SK-N-DZ (cell line): ENCODE results near the gene SCFD2.
A peak's percentile ranks its signal among the peaks of the same experiment; 100 is the strongest.

Source experiments
- DNase-seq: peaks from one replicate; pipeline ENCODE4 v3.0.0-alpha.2; 2015; ENCODE audit warnings: low spot score

Gene SCFD2

GRCh38 chr4:52957220-52957686 is 408.6 kb downstream of the SCFD2 start:
- DNase-seq: peak; percentile 11

DNA sequence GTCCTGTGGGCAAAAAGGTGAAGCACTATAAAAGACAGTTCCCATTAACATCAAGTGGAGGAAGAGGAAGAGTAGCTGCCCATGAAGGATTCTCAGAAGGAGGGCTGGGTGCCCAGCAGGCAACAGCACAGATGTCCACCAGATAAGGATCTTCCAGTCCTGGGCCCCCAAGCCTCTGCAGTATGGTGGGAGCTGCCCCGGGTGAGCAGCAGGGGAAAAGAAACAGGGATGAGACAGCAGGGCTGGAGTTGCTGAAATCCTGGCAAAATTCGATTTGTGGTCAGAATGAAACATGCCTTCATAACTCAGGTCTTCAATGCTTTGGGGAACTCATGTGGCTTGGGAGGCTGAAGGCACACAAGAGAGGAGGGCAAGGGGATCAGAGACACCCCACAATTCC is 409.2 kb downstream of the SCFD2 start:
- DNase-seq: peak; percentile 52

DNA sequence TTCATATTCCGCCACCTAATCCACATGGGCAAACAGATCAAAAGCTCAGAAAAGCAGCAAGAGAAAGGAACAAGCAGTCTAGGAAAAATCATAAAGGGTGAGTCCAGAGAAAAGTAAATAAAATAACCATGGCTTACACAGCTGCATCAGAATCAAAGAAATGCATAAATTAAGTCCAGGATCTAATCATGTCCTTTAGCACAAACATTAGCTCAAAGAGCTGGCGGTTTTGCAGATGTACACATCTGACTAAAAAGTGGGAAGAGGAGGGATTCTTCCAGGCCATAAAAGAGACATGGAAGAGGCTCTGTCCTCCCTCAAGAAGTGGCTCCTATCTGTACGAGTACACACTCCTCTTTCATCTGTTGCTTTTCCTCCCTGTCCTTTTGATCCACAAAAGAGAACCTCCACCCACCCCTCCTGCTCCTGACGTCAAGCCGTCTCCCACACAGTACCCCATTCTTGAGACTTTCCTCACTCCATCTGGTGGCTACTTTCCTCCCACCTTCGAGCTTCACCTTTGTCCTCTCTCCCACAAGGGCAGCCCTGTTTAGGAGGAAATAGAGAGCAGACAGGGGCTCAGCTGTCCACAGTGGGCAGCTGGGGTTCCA is 411.2 kb downstream of the SCFD2 start:
- DNase-seq: no peak

DNA sequence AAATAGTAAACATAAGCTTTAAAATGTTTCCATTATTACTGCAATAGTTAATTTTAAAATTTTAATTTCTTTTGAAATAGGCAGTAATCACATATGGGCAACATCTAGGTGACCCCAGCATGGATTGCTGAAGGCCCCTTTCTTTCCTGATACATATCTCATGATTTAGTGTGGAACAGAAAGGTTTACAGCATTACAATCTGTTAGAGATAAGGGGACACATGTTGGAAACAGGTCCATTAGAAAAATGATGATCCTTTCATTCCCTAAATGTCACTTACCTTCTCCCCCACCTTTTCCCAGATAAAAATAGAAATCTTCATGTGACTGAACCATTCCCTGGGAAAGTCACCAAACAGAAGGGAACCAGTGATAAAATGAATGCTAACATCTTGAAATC is 413.3 kb downstream of the SCFD2 start:
- peak; percentile 16 for DNase-seq

- no peak for DNase-seq
Measured at GRCh38 chr4:52951016-52951415, 414.8 kb downstream of the SCFD2 start.

GRCh38 chr4:52950226-52950625 is 415.6 kb downstream of the SCFD2 start:
- no peak for DNase-seq

- DNase-seq: no peak
Measured at GRCh38 chr4:52949336-52949735, 416.5 kb downstream of the SCFD2 start.

GRCh38 chr4:52948057-52948423 is 417.8 kb downstream of the SCFD2 start:
- DNase-seq: no peak

DNA sequence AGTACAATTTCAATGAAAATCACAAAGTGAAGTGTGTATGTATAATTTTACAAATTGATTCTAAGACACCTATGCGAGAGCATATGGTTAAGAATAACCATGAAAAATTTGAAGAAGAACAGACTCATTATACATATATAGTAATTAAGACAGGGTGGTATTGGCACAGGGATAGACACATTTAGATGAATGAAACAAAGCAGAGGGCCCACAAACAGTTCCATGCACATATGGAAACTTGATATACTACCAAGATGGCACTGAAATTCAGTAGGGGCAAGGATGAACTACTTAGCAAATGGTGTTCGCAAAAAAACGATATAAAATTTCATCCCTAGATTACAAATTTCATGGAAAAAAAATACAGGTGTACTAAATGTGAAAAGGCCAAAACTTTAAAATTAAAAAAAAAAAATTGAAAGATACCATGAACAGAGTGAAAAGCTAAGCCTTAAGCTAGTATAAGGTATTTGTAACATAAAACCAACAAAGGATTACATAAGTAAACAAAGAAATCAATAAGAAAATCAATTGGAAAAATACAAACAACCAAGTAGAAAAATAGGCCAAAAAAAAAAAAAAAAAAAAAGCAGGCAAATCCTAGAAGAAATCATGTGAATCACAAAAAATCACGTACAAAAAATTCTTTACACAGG is 418.3 kb downstream of the SCFD2 start:
- no peak for DNase-seq

DNA sequence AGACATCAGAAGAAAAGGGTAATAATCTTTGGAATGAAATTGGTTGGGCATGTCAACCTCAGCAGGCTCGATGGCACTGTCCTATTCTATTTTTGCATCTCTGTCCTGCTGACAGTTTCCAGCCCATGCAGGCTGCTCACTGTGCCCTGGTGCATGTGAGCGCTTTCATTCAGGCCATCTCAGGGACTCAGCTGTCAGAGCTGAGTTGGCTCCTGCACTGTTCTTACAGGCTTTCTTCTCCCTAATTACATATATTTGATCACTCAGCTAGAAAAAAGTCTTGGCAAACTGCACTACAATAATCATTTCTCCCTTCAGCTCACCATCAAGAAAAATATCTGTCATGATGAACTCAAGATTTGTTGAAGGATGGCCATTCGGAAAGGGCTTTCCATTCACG is 419.0 kb downstream of the SCFD2 start:
- peak; percentile 34 for DNase-seq

DNA sequence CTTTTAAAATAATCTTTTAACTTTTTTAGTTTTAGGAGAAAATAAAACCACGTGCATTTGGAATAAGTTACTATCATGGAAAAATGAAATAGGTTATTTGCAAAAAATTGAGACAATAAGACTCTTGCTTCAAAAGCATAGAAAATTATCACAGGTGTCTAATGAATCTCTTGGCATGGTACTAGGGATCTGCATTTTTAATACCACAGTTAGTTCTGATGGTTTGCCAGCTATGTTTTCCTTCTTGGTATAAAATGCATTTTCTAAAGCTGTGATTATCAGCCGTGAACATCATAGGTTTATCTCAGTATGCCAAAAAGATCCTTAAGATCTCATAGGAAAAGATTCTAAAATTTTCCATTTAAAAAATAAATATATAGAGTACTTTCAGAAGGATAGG is 419.9 kb downstream of the SCFD2 start:
- DNase-seq: no peak

DNA sequence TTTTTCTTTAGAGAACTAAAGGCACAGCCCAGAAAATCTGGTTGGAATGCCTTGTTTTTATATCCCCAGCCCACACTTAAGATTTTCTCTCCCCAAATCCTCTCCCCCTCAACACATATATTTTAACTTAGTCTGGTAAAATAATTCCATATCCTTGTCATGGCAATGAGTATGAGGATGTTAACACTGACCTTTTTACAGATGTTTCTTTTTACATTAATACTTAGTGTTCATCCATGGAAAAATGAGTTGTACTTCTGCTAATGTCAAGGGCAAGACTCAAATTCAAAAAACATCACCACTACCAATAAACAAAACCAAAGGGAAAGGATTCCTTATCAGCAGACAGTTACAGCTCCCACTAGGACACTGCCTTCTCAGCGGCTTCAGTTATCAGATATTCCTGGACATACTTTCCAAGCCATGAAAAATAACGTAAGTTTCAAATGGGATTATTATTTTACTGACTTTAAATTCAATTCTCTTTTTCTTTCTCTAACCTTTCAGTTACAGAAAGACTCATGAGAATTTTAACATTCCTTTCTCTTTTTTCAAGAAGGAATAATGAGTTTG is 420.4 kb downstream of the SCFD2 start:
- no peak for DNase-seq

DNA sequence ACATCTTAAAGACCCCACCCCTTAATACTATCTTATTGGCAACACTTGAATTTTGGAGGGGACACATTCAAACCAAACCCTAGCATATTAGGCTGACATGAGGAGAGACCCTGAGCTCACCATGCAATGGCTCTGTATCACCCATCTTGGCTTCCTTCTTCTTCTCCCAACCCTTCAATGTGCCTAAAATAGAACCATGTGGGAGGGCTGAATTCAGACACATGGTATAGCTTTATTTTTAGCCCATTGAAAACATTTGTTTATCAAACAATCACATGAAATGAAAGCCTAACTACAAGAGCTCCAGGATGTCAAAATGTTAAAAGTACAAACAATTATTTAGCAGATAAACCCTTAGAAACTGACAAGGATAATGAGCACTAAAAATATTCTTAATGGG is 422.2 kb downstream of the SCFD2 start:
- no peak for DNase-seq

DNA sequence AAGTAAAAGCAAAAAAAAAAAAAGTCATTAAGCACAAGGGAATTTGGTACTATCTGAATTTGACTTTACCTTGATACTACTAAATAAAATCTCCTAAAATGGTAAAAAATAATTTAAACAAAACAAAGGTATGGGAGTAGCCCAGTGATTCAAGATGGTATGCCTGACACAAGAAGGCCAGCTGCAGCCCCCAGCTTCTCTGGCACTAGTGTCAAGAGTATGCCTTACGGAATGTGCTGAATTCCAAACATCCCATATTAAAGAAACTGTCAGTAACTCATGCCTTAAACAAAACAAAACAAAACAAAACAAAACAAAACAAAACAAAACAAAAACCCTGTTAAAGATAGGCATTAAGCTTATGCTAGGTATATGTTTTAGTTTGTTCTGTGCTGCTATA is 422.9 kb downstream of the SCFD2 start:
- DNase-seq: no peak

DNA sequence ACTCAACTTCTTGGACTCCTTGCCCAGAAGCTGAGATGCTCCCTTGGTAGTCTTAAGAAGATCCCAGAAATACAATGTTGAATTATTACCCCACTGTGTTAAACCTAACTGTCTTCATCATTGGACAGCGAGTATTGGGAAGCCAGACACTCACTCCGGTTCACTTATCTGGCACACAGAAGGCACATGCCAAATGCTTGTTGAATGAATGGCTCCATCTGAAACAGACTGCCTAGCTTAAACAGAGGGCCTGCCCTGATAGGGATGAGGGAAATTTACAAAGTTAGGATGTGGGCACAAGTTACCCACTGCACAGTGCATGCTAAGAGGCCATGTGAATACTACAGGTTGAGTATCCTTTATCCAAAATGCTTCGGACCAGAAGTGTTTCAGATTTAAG is 424.4 kb downstream of the SCFD2 start:
- no peak for DNase-seq

DNA sequence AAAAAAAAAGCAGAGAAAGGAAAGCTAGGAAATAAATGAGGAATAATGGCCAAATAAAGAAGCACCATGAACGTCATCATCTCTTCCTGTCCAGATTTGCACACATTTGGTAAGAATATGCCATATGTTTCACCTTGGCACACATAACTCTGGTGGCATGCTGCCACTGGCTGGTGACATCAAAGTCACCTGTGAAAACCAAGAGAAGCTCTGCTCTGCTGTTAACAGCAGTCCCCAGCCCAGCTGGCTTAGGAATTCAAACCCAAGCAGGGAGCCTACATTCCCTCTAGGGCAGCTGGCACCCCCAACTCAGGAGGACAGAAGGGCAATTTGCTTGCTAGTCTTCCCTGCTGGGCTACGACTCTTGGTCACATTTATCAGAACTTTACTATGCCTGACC is 426.1 kb downstream of the SCFD2 start:
- no peak for DNase-seq

GRCh38 chr4:52939325-52939724 is 426.5 kb downstream of the SCFD2 start:
- DNase-seq: no peak

GRCh38 chr4:52937829-52938228 is 428.0 kb downstream of the SCFD2 start:
- no peak for DNase-seq

DNA sequence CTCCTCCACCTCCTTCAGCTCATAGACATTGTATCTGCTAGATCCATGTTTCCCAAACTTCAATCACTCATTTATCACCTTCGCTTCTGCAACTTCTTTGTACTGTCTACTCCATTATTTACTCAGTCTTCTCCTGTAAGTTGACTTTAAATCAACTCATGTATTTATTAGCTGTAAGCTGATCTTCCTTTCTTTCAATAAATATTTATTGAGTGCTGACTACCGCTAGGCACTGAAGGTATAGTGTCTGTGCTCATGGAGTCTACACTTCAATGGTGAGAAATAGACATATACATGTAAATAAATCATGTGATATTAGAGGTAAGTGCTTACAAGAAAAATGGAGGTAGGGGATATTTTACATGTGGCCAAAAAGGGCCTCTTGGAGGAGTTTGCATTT is 429.1 kb downstream of the SCFD2 start:
- no peak for DNase-seq

GRCh38 chr4:52935317-52935716 is 430.5 kb downstream of the SCFD2 start:
- no peak for DNase-seq

GRCh38 chr4:52933738-52934137 is 432.1 kb downstream of the SCFD2 start:
- no peak for DNase-seq

DNA sequence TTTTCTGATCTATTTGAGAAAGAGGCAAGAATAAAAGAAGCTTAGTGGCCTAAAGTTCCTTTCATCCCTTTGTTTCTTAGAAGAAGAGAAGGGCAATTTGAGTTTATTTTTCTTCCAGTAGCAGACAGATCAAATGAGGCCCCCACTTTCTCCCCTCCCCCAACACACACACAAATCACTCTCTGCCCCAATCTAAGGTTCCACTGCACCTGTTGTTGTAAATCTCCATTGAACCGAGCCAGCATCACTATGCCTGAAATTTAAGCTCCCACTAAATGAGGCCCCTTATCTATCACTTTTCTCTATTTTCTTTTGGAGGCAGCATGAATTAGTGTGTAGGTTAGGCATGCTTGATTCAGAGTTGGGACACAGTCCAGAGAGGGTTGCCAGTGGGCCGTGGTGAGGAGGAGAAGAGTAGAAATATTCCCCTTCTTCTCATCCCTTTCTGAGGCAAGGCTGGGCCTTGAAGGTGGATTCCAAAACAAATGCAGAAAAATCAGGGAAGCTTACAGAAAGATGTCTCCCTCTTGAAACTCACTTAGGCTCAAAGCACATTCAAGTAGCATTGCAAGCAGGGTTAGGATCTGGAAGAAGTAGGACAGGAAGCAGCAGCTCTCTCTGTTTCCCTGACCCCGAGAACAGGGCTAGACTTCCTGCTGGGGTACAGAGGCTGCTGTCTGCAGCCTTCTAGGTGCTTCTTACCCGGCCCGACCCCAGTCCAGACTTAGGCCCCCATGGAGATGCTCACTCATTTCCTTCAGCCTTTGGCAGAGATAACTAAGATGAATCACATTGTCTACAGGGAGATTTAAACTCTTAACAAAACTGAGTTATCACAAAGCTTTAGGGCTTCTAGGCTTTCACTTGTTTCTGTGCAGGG is 433.0 kb downstream of the SCFD2 start:
- no peak for DNase-seq
